Nephron progenitor cell (in vitro differentiated cells): ENCODE data around the gene MAPK13.

Experiments used
- DNase-seq: peaks from one replicate; pipeline ENCODE4 v3.0.0; 2021
- H3K27ac Mint-ChIP-seq: 2 replicates; pipeline ENCODE4 v1.8.0; 2021; ENCODE audit warnings: mild to moderate bottlenecking, moderate library complexity, mixed read lengths
- H3K27me3 Mint-ChIP-seq: 2 replicates; pipeline ENCODE4 v1.8.0; 2021; ENCODE audit warnings: mild to moderate bottlenecking, low read depth, mixed read lengths; ENCODE audit not compliant: poor library complexity
- H3K36me3 Mint-ChIP-seq: 2 replicates; pipeline ENCODE4 v1.8.0; 2021; ENCODE audit warnings: low read depth, mixed read lengths
- H3K4me1 Mint-ChIP-seq: 2 replicates; pipeline ENCODE4 v1.8.0; 2021; ENCODE audit warnings: mixed read lengths
- H3K4me3 Mint-ChIP-seq: 2 replicates; pipeline ENCODE4 v1.8.0; 2021; ENCODE audit warnings: mild to moderate bottlenecking, moderate library complexity, mixed read lengths
- H3K9me3 Mint-ChIP-seq: 2 replicates; pipeline ENCODE4 v1.8.0; 2021; ENCODE audit warnings: mild to moderate bottlenecking, moderate library complexity, mixed read lengths
- CTCF ChIP-seq: fragments of 200-600 bp; sonication (generic); IDR thresholded peaks from 2 replicates; pipeline ENCODE4 v1.5.0; 2021; ENCODE audit warnings: antibody characterized with exemption

MAPK13 gene

DNA sequence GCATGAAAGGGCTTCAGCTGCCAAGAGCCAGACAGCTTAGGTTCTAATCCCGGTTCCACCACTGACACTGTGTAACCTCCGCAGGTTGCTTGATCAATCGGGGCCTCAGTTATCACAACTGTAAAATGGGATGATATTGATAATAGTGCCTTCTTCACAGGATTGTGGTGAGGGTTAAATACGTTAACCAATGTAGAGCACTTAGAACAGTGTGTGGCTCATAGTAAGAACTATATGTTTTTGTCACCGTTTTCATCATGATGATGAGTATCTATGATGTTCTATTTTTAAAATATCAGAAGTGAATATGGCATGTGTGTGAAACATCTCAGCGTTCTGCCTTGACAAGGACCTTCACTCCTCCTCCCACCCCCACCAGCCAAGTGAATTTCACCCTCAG is 10.3 kb upstream of the MAPK13 start:
- no peak for TF ChIP-seq CTCF
- Mint-ChIP-seq H3K27ac (no peak overlapping the region), H3K4me1 (peaks cover 34% of the 10 kb centered on the region), H3K9me3 (no peaks in the 10 kb centered on the region), H3K4me3 (no peak overlapping the region), H3K27me3 (peaks cover 4% of the 10 kb centered on the region), H3K36me3 (peaks cover 6% of the 10 kb centered on the region)
- DNase-seq, result no peak

- H3K4me3 Mint-ChIP-seq, result no peak overlapping the region
- peaks cover 33% of the 10 kb centered on the region for H3K4me1 Mint-ChIP-seq
- H3K36me3 Mint-ChIP-seq, result peaks cover 6% of the 10 kb centered on the region
- no peak for DNase-seq
- peak overlapping the region; percentile 73 for H3K27ac Mint-ChIP-seq
- peaks cover 4% of the 10 kb centered on the region for H3K27me3 Mint-ChIP-seq
- H3K9me3 Mint-ChIP-seq, result no peaks in the 10 kb centered on the region
- no peak for TF ChIP-seq CTCF
These were observed 9.8 kb upstream of the MAPK13 start for GRCh38 chr6:36120539-36120938.

- no peak overlapping the region for H3K27ac Mint-ChIP-seq
- peaks cover 6% of the 10 kb centered on the region for H3K36me3 Mint-ChIP-seq
- no peak overlapping the region for H3K4me3 Mint-ChIP-seq
- peaks cover 33% of the 10 kb centered on the region for H3K4me1 Mint-ChIP-seq
- no peak for TF ChIP-seq CTCF
- peaks cover 7% of the 10 kb centered on the region for H3K27me3 Mint-ChIP-seq
- DNase-seq, result no peak
- no peaks in the 10 kb centered on the region for H3K9me3 Mint-ChIP-seq
These were observed 9.1 kb upstream of the MAPK13 start for GRCh38 chr6:36120979-36121786.

GRCh38 chr6:36121787-36122494 is 8.4 kb upstream of the MAPK13 start:
- Mint-ChIP-seq H3K9me3 (no peaks in the 10 kb centered on the region), H3K4me1 (peaks cover 29% of the 10 kb centered on the region), H3K4me3 (no peak overlapping the region), H3K36me3 (no peaks in the 10 kb centered on the region), H3K27me3 (peaks cover 11% of the 10 kb centered on the region), H3K27ac (no peak overlapping the region)
- no peak for TF ChIP-seq CTCF
- no peak for DNase-seq

GRCh38 chr6:36122495-36123269 is 7.6 kb upstream of the MAPK13 start:
- Mint-ChIP-seq H3K9me3 (no peaks in the 10 kb centered on the region), H3K27me3 (peaks cover 16% of the 10 kb centered on the region), H3K27ac (no peak overlapping the region), H3K36me3 (no peaks in the 10 kb centered on the region), H3K4me3 (no peak overlapping the region), H3K4me1 (peaks cover 29% of the 10 kb centered on the region)
- DNase-seq, result no peak
- TF ChIP-seq CTCF, result no peak
